Fibroblast of lung (primary cell): ENCODE data around the gene ZNF653.

Source experiments
- CTCF ChIP-seq, 2 donors: IDR thresholded peaks in 1 of 2; conservative IDR thresholded peaks in 1 of 2; 1 replicate in 1 of 2; 2 replicates in 1 of 2; pipeline ENCODE4 v1.5.1; 2011 to 2012; ENCODE audit warnings: low read length in 2 of 2, control low read depth in 1 of 2, inconsistent platforms in 1 of 2, low read depth in 1 of 2, mild to moderate bottlenecking in 1 of 2
- EZH2 ChIP-seq: IDR thresholded peaks from 2 replicates; pipeline ENCODE4 v1.5.1; 2012; ENCODE audit warnings: low read length, control low read depth, mild to moderate bottlenecking; ENCODE audit errors: missing control alignments

- TF ChIP-seq EZH2 (no peak), CTCF (conservative IDR thresholded peaks at IDR 0.05 in 1 of 2, IDR thresholded peaks at IDR 0.05 in 1 of 2; ENCODE audit: low read depth in 1 of 2, low read length in 2 of 2) (no peak)
These were observed 489 bp upstream of the ZNF653 start for GRCh38 chr19:11506101-11506555.
